Endothelial cell of umbilical vein (primary cell): ENCODE measurements around the gene CIDEA.
"Not testable (repeated sequence)": the region's sequence is repeated elsewhere in the genome, so short reads cannot be mapped to it uniquely, and the experiment has no call there.

Experiments
- CTCF ChIP-seq, 2 donors: IDR thresholded peaks; 1 replicate in 1 of 2; 2 replicates in 1 of 2; pipeline ENCODE4 v1.5.1; 2011; ENCODE audit warnings: low read length in 2 of 2, mild to moderate bottlenecking in 2 of 2, moderate library complexity in 2 of 2, control low read depth in 1 of 2, inconsistent platforms in 1 of 2, low read depth in 1 of 2; ENCODE audit not compliant: insufficient read depth in 1 of 2; ENCODE audit errors: extremely low read depth in 1 of 2
- EZH2 ChIP-seq: IDR thresholded peaks from 2 replicates; pipeline ENCODE4 v1.6.1; 2012; ENCODE audit warnings: borderline replicate concordance, low read depth, mild to moderate bottlenecking, moderate library complexity, low read length, inconsistent platforms; ENCODE audit not compliant: severe bottlenecking
- JUN ChIP-seq: IDR thresholded peaks from 2 replicates; pipeline ENCODE4 v1.6.1; 2011; ENCODE audit warnings: borderline replicate concordance, low read depth; ENCODE audit not compliant: insufficient read length, insufficient read depth
- POLR2A ChIP-seq: IDR thresholded peaks from 2 replicates; pipeline ENCODE4 v1.6.1; 2012; ENCODE audit warnings: low read depth, mild to moderate bottlenecking, control low read depth, low read length
- POLR2AphosphoS5 ChIP-seq: IDR thresholded peaks from 2 replicates; pipeline ENCODE4 v1.6.1; 2012; ENCODE audit warnings: low read depth, mild to moderate bottlenecking, control low read depth, low read length, moderate library complexity; ENCODE audit not compliant: insufficient read depth

DNA sequence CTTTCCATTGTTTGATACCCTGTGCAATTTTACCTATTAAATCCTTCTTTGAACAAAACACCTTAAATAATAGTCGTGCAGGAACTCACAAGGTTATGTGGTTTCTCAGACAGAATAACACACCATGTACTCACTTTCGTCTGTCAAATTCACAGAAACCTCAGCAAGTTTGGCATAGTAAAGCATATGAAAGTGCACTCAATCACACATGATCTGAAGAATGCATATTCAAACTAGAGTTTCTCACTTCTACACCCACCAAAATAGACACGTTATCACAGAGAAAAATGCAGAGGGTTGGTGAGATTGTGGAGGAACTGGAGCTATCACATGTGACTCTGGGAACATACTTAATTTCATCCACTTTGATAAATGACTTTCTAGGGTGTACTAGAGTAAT is 25.9 kb upstream of the CIDEA start:
- TF ChIP-seq CTCF (IDR thresholded peaks at IDR 0.05; ENCODE audit: extremely low read depth in 1 of 2, insufficient read depth in 1 of 2, low read depth in 1 of 2, low read length in 2 of 2); POLR2AphosphoS5; POLR2A; JUN; EZH2: not testable (repeated sequence)
